HepG2 (cell line): ENCODE data around the gene OR2A25. TPM values are rescaled to one million over a fixed set of nuclear protein-coding genes. Genes with fewer than 3 reads are reported as not detected.

Source experiments
- ATAC-seq: fragments of 200-7000 bp; cut with Tn5 transposase; 3 replicates; pipeline ENCODE4 v1.9.1; 2020; ENCODE audit warnings: mild to moderate bottlenecking, moderate library complexity
- BruUV-seq: library from RNA; stranded (reverse); fragments of 400-500 nt; replicated peaks from 2 replicates; lab custom pipeline; 2021; lab: Mats Ljungman, UMichigan
- CTCF ChIA-PET: fragments of 300-600 bp; formaldehyde crosslinking; extraction: SDS; loops from one replicate; lab custom pipeline; 2021; ENCODE audit warnings: low total read pairs, inconsistent platforms, low intra/inter-chr PET ratio; lab: Yijun Ruan, JAX
- POLR2A ChIA-PET: fragments of 350-600 bp; sonication (Branson Sonifier 250); formaldehyde crosslinking; loops from one replicate; lab custom pipeline; 2020; ENCODE audit warnings: antibody characterized with exemption, inconsistent platforms; lab: Yijun Ruan, JAX
- DNase-seq: peaks from one replicate; pipeline ENCODE4 v3.0.0-alpha.2; 2015; ENCODE audit warnings: low spot score
- FAIRE-seq: peaks from 3 replicates; lab custom pipeline; 2011; peaks lifted over from hg19 to GRCh38; lab: Jason Lieb, UNC
- H2AFZ ChIP-seq: one replicate; pipeline ENCODE4 v1.6.1; 2011; ENCODE audit warnings: low read length, inconsistent platforms
- H3K27ac ChIP-seq: fragments of 300-600 bp; 3 replicates; pipeline ENCODE4 v1.8.0; 2011; ENCODE audit warnings: mixed run types, mild to moderate bottlenecking, mixed read lengths, low read length, inconsistent platforms; ENCODE audit not compliant: insufficient read depth; ENCODE audit errors: extremely low read length
- H3K27me3 ChIP-seq, 2 experiments: fragments of 200-600 bp in 1 of 2; 2 replicates in 1 of 2; 3 replicates in 1 of 2; pipeline versions ENCODE4 v1.6.0 to v1.8.0; 2011; ENCODE audit warnings: low read length in 2 of 2, mild to moderate bottlenecking in 2 of 2, moderate library complexity in 2 of 2, inconsistent platforms in 1 of 2; ENCODE audit not compliant: insufficient read depth in 2 of 2, control insufficient read depth in 1 of 2
- H3K36me3 ChIP-seq, 2 experiments: fragments of 200-600 bp in 1 of 2; replicated peaks in 1 of 2; 2 replicates in 1 of 2; 3 replicates in 1 of 2; pipeline versions ENCODE4 v1.5.1 to v1.8.0; 2011; ENCODE audit warnings: low read length in 2 of 2, inconsistent platforms in 1 of 2; ENCODE audit not compliant: insufficient read depth in 2 of 2, control insufficient read depth in 1 of 2
- H3K4me1 ChIP-seq: 2 replicates; pipeline ENCODE4 v1.5.1; 2012; ENCODE audit warnings: low read length, inconsistent platforms; ENCODE audit not compliant: insufficient read depth
- H3K4me2 ChIP-seq: 2 replicates; pipeline ENCODE4 v1.6.0; 2011; ENCODE audit warnings: low read depth, low read length, inconsistent platforms
- H3K4me3 ChIP-seq, 3 experiments: fragments of 200-600 bp in 1 of 3; sonication (generic), shearing (Covaris generic) in 1 of 3; replicated peaks in 1 of 3; 2 replicates each; pipeline ENCODE4 v1.5.1; 2011 to 2016; ENCODE audit warnings: low read length in 3 of 3, inconsistent platforms in 2 of 3, low read depth in 2 of 3, mild to moderate bottlenecking in 2 of 3, control low read depth in 1 of 3, mixed read lengths in 1 of 3; ENCODE audit not compliant: insufficient read depth in 1 of 3
- H3K79me2 ChIP-seq: one replicate; pipeline ENCODE4 v1.6.1; 2011; ENCODE audit warnings: low read length, inconsistent platforms; ENCODE audit not compliant: insufficient read depth
- H3K9ac ChIP-seq: 2 replicates; pipeline ENCODE4 v1.6.0; 2011; ENCODE audit warnings: mild to moderate bottlenecking, low read depth, low read length, inconsistent platforms; ENCODE audit not compliant: insufficient read depth
- H3K9me3 ChIP-seq: 2 replicates; pipeline ENCODE4 v1.5.1; 2012; ENCODE audit warnings: mild to moderate bottlenecking, low read length
- H4K20me1 ChIP-seq: 2 replicates; pipeline ENCODE4 v1.6.0; 2011; ENCODE audit warnings: inconsistent platforms, mild to moderate bottlenecking, low read length, moderate library complexity; ENCODE audit not compliant: insufficient read depth
- ARID2 ChIP-seq: sonication (generic); formaldehyde crosslinking; IDR thresholded peaks from 2 replicates; pipeline ENCODE4 v1.8.1; 2022; ENCODE audit warnings: mild to moderate bottlenecking, missing genetic modification reagents, borderline replicate concordance
- ASH2L ChIP-seq: fragments of 300-600, 200-600 bp; sonication (generic); IDR thresholded peaks from 2 replicates; pipeline ENCODE4 v1.7.0; 2017; ENCODE audit warnings: low read depth, mild to moderate bottlenecking, moderate library complexity, mixed read lengths, low read length; ENCODE audit not compliant: insufficient read length
- ATF2 ChIP-seq: sonication (generic); formaldehyde crosslinking; IDR thresholded peaks from 2 replicates; pipeline ENCODE4 v1.4.0; 2020; ENCODE audit warnings: missing genetic modification reagents
- CEBPB ChIP-seq: IDR thresholded peaks from 2 replicates; pipeline ENCODE4 v1.6.1; 2011; ENCODE audit warnings: low read depth, low read length, improper control_type of control experiment, borderline replicate concordance
- CREBL2 ChIP-seq: sonication (generic); formaldehyde crosslinking; IDR thresholded peaks from 2 replicates; pipeline ENCODE4 v1.8.1; 2023; ENCODE audit warnings: missing genetic modification reagents, mild to moderate bottlenecking, borderline replicate concordance
- ETV5 ChIP-seq: IDR thresholded peaks from 2 replicates; pipeline ENCODE4 v1.6.1; 2018; ENCODE audit warnings: missing biosample characterization, missing genetic modification reagents, inconsistent platforms, borderline replicate concordance
- PHF20 ChIP-seq: sonication (generic); formaldehyde crosslinking; IDR thresholded peaks from 2 replicates; pipeline ENCODE4 v1.5.0; 2020; ENCODE audit warnings: mild to moderate bottlenecking, missing genetic modification reagents
- SMARCC2 ChIP-seq: fragments of 450-650 bp; IDR thresholded peaks from 2 replicates; pipeline ENCODE4 v1.6.1; 2017; ENCODE audit warnings: antibody characterized with exemption, mild to moderate bottlenecking
- TCF12 ChIP-seq, 2 experiments: fragments of 450-650 bp in 1 of 2; sonication (generic) in 1 of 2; formaldehyde crosslinking in 1 of 2; IDR thresholded peaks; 2 replicates each; pipeline versions ENCODE4 v1.6.1 to v1.8.0; 2017 to 2022; ENCODE audit warnings: antibody characterized with exemption in 1 of 2, mild to moderate bottlenecking in 1 of 2, missing genetic modification reagents in 1 of 2, moderate library complexity in 1 of 2
- ZBTB14 ChIP-seq: sonication (generic); formaldehyde crosslinking; IDR thresholded peaks from 2 replicates; pipeline ENCODE4 v1.4.0; 2020; ENCODE audit warnings: missing genetic modification reagents
- ZBTB43 ChIP-seq: sonication (generic); formaldehyde crosslinking; conservative IDR thresholded peaks from 2 replicates; pipeline ENCODE4 v1.4.0; 2020; ENCODE audit warnings: missing genetic modification reagents
- ZFP91 ChIP-seq: sonication (generic); formaldehyde crosslinking; IDR thresholded peaks from 2 replicates; pipeline ENCODE4 v1.9.0; 2022; ENCODE audit warnings: missing genetic modification reagents, mild to moderate bottlenecking, borderline replicate concordance
- WGBS: methylation state at CpG from one replicate; pipeline ENCODE4 v1.1.6; 2017; ENCODE audit warnings: low lambda C conversion rate; 5-methylcytosine and 5-hydroxymethylcytosine counted together
- in situ Hi-C: cut with HindIII; loops from 2 replicates; pipeline ENCODE4 v1.10.0; 2017; ENCODE audit warnings: low pct_unique_long_range_greater_than_20kb; ENCODE audit not compliant: extremely low pct_ligation_motif_present
- intact Hi-C: fragments of 100-400 bp; cut with micrococcal nuclease; formaldehyde crosslinking; loops from one replicate; pipeline ENCODE4 v1.10.0; 2022; ENCODE audit not compliant: unreplicated experiment
- polyA plus RNA-seq, 8 experiments: library from polyadenylated mRNA; depleted of rRNA in 3 of 8; stranded (reverse) in 7 of 8; unstranded in 1 of 8; fragments of >200 nt; fragmentation: Illumina TruSeq in 4 of 8; extraction: Trizol in 4 of 8; gene quantifications; 2 replicates each; pipeline versions ENCODE4 v1.2.1 to v1.2.3, GENCODE V29; 2011 to 2016; ENCODE audit warnings: low read depth in 4 of 8, missing spikeins in 1 of 8, mixed read lengths in 1 of 8; ENCODE audit not compliant: insufficient read depth in 1 of 8
- total RNA-seq, 5 experiments: library from RNA; depleted of rRNA; stranded (reverse); fragments of >200 nt; fragmentation: Illumina TruSeq; extraction: Trizol; gene quantifications; 2 replicates each; pipeline ENCODE4 v1.2.3, GENCODE V29; 2016; ENCODE audit warnings: low read depth in 1 of 5

Gene OR2A25
- total and polyA plus RNA-seq, 2 of the 13 experiments (the other 11 are each of a cell fraction or from before 2014, with no cell fraction given), result 0.07 TPM; not detected in 1

GRCh38 chr7:144038887-144039286 lies 30.7 kb upstream of the OR2A25 start:
- no peak for TF ChIP-seq SMARCC2
- no peak overlapping the region for H3K4me2 ChIP-seq
- no peaks in the 10 kb centered on the region for H3K9me3 ChIP-seq
- H3K36me3 ChIP-seq, result no peaks in the 10 kb centered on the region
- H2AFZ ChIP-seq, result no peak overlapping the region
- CTCF ChIA-PET, result no interaction called here
- no peak overlapping the region for H3K9ac ChIP-seq
- in situ Hi-C loops, result no loop called here
- ATAC-seq (no peak), FAIRE-seq (no peak), DNase-seq (no peak)
- WGBS, result 4% methylated on average over 4 of the region's 4 CpGs
- BruUV-seq, result no TSS peak
- POLR2A ChIA-PET, result no interaction called here
- intact Hi-C loops, result no loop called here
- H4K20me1 ChIP-seq, result no peaks in the 10 kb centered on the region
- no peaks in the 10 kb centered on the region for H3K4me1 ChIP-seq
- H3K4me3 ChIP-seq, result no peak overlapping the region
- H3K27ac ChIP-seq, result no peak overlapping the region
- no peaks in the 10 kb centered on the region for H3K79me2 ChIP-seq
- H3K27me3 ChIP-seq, result no peaks in the 10 kb centered on the region

GRCh38 chr7:144048648-144049047 lies 21.0 kb upstream of the OR2A25 start, which contains the start of gene OR2A5:
TSS of gene OR2A5 (plus strand) at chr7:144048948. CDS start at chr7:144050402, 1,454 bp downstream.
- no peak within 1 kb of the TSS for H3K4me3 ChIP-seq
- whole genome bisulfite sequencing, result 0% methylated on average over 1 of the region's 1 CpG
- H3K27ac ChIP-seq, result no peak within 1 kb of the TSS
- peaks cover 0 to 3% of the 10 kb centered on the region in 2 experiments; a peak in 1 of 5 replicates for H3K27me3 ChIP-seq
- no peak within 1 kb of the TSS for H3K9ac ChIP-seq
- DNase-seq (no peak), ATAC-seq (no peak), FAIRE-seq (no peak)
- no peaks in the 10 kb centered on the region for H3K9me3 ChIP-seq
- H4K20me1 ChIP-seq, result no peaks in the 10 kb centered on the region
- POLR2A ChIA-PET, result no interaction called here
- no peak within 1 kb of the TSS for H2AFZ ChIP-seq
- H3K4me2 ChIP-seq, result no peak within 1 kb of the TSS
- CTCF ChIA-PET, result no interaction called here
- in situ Hi-C loops (no loop called here), intact Hi-C loops (no loop called here)
- no peaks in the 10 kb centered on the region for H3K79me2 ChIP-seq
- H3K4me1 ChIP-seq, result no peaks in the 10 kb centered on the region
- no peaks in the 10 kb centered on the region for H3K36me3 ChIP-seq
- no TSS peak for BruUV-seq
- TF ChIP-seq TCF12 (IDR thresholded peaks at IDR 0.05) (no peak), TCF12 (CRISPR knock-in tag; IDR thresholded peaks at IDR 0.05) (no peak), ATF2 (CRISPR knock-in tag) (no peak), ZFP91 (CRISPR knock-in tag) (no peak), ETV5 (no peak), ARID2 (no peak), ZBTB43 (no peak), ASH2L (no peak), CREBL2 (no peak), PHF20 (CRISPR knock-in tag) (no peak), ZBTB14 (no peak), CEBPB (no peak)
